GM21576 (cell line): ENCODE measurements around the gene KBTBD12.
"Not testable (repeated sequence)": the region's sequence is repeated elsewhere in the genome, so short reads cannot be mapped to it uniquely, and the experiment has no call there.

Experiments used
- ATAC-seq: cut with Tn5 transposase; IDR thresholded peaks from one replicate; pipeline ENCODE4 v1.9.1; 2021; ENCODE audit warnings: mild to moderate bottlenecking, moderate library complexity; ENCODE audit not compliant: unreplicated experiment

Gene KBTBD12, protein sequence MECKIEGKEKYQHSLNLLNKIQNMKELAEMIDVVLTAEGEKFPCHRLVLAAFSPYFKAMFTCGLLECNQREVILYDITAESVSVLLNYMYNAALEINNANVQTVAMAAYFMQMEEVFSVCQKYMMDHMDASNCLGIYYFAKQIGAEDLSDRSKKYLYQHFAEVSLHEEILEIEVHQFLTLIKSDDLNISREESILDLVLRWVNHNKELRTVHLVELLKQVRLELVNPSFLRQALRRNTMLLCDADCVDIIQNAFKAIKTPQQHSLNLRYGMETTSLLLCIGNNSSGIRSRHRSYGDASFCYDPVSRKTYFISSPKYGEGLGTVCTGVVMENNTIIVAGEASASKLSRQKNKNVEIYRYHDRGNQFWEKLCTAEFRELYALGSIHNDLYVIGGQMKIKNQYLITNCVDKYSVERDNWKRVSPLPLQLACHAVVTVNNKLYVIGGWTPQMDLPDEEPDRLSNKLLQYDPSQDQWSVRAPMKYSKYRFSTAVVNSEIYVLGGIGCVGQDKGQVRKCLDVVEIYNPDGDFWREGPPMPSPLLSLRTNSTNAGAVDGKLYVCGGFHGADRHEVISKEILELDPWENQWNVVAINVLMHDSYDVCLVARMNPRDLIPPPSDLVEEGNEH

GRCh38 chr3:127915115-127915936 is at the start of gene KBTBD12:
Gene KBTBD12 (plus strand): TSS chr3:127915232. CDS start chr3:127923062, 7,830 bp downstream.
- no peak for ATAC-seq

- no peak for ATAC-seq
Measured at GRCh38 chr3:127865941-127866340, 49.1 kb upstream of the KBTBD12 start.

- no peak for ATAC-seq
Measured at GRCh38 chr3:127867412-127867811, 47.6 kb upstream of the KBTBD12 start.

- ATAC-seq: no peak
Measured at GRCh38 chr3:127867986-127868385, 47.0 kb upstream of the KBTBD12 start.

DNA sequence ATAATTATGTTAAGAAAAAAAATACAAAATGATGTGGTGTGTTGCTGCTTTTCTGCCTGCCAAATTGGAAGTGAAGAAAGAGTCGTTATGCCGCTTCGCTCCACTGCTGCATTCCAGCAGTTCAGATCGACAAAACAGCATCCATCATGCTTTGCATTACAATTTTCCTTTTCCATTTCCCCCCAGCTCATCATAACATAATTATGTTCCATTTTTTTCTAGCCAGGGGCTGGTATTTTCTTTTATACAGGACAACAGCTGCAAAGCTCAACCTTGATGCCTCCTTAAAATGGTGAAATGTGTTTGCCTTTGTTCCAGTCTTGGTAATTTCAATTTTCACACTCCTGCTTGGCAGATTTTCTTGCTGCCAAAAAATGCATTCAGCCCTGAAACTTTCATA is 44.9 kb upstream of the KBTBD12 start:
- ATAC-seq: no peak

DNA sequence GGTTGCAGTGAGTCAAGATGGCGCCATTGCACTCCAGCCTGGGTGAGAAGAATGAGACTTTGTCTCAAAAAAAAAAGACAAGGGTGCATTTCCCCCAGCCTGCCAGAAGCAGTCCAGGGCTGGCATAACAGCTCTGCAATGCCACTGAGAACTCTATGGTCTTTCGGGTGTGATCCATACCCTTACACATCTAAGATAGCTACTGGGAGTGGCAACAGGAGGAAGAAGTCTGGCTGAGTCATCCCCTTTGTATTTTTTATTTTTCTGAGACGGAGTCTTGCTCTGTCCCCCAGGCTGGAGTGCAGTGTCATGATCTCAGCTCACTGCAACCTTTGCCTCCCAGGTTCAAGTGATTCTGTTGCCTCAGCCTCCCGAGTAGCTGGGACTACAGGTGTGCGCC is 40.9 kb upstream of the KBTBD12 start:
- not testable (repeated sequence) for ATAC-seq

DNA sequence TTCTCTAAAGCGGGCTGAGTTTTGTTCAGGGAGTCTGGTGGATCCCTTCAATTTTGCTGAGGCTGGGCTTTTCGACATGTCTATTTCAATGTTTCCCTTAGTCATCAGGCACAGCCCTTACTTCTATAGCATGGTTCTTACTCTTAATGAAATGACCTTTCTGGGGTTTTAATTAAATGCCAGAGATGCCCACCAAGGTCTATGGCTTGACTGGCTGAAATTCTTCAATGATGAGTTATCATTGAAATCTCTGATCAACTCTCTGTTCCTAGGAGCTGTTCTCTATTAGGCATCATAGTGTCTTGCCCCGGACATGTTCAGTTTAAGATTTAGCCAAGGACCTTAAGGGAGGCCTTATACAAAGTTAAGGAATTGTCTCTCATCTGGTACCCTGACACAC is 33.4 kb upstream of the KBTBD12 start:
- no peak for ATAC-seq

GRCh38 chr3:127884041-127884440 is 31.0 kb upstream of the KBTBD12 start:
- no peak for ATAC-seq

DNA sequence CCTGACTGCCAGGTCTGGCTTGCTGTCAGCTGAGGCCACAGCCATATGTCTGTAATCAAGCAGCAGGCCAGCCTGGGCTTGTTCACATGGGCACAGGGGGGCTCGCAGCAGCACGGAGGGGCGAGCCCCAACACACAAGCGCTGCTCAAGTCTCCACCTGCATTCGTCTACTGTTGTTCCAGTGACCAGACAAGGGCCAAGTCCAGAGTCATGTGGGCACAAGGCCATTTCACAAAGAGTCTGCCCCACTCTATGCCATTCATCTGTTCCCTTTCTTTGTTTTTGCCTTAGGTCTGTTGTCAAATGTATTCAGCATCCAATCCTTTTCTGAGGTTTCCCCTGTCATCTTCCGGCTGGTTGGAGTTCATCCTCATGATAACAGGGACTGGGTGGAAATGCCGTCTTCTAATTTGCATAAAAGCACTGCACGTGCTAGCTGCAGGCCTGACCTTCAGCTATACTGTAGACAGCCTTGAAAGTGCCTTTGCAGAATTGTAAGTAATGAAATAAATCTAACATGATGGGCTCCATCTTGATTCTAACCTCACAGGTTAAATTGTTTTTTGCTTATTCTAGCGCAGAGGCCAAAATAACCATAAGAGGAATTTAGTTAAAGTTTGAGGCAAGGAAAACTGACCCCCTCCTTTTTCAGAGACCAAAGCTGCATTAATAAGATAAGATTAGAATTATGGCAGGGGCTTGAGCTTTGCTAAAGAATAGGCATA is 28.6 kb upstream of the KBTBD12 start:
- no peak for ATAC-seq

GRCh38 chr3:127886956-127887231 is 28.1 kb upstream of the KBTBD12 start:
- no peak for ATAC-seq

- no peak for ATAC-seq
Measured at GRCh38 chr3:127887321-127887720, 27.7 kb upstream of the KBTBD12 start.

GRCh38 chr3:127888156-127888555 is 26.9 kb upstream of the KBTBD12 start:
- ATAC-seq: no peak

DNA sequence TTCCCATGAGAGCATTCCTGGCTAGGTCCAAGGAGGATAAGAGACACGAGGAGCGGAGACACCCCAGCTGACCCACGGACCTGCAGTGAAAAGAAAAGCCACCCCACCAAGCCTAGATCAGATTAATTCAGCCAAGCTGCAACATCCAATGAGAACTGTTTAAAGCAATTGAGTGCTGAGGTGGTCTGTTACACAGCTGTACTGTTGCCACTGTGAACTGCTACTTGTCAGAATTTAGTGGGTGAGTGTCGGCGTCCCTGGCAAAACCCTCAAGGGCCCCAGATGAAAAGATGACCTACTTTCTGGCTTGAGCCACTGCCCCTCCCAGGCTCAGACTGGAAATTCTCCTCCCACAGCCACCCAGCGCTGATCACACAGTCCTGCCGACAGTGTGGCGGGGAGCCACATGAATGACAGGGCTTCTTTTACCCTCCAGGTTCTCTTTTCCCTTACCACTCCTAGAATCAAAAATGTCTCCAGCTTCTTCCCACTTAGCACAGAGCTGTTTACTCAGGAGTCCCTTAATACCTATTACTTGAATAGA is 26.4 kb upstream of the KBTBD12 start:
- ATAC-seq: no peak

DNA sequence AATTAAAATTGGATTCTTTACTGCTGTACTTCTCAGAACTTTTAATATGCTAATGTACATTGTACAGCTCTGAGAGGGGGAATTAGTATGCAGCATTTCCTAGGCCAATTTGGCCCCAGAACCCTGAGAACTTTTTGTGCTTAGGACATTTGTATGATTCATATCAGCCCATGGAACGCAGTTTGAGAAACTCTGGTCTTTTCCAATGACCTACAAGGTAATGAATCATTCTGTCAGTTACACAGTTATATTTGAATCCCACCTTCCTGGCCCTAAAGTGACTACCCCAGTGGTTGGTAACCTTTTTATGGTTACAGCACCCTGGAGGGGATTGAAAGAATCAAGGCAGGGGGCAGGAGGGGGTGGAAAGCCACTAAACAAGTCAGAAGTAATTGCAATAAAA is 25.6 kb upstream of the KBTBD12 start:
- no peak for ATAC-seq

DNA sequence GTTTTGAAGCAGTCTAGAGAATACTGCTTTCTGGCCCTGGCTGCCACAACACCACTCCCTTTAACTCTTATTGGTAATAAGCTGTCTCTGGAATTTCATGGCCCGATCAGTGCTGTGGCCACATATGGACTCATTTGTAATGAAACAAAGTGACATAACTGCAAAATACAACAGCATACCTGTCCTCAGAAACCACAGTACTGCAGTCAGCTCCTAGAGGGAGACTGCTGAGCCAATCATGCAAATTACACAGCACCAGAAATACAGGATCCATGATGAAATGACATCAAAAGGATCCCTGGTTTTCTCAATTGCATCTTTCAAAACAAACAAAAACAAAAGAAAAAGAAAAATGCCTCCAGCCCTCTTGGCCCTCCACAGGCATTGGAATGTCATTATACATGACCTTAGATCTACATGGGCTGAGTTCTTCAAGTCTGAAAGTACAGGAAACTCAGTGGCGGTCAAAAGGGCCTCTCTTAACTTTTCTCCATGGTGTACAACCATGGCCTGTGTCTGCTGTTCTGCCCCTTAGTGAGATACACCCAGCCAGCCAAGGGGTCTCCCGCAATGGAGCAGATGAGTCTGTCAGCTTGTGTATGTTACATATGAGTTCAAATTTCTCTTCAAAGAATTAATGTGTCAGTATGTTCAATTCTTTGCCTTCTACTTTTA is 24.9 kb upstream of the KBTBD12 start:
- ATAC-seq: no peak

- not testable (repeated sequence) for ATAC-seq
Measured at GRCh38 chr3:127890651-127891290, 24.3 kb upstream of the KBTBD12 start.

- no peak for ATAC-seq
Measured at GRCh38 chr3:127894481-127894880, 20.6 kb upstream of the KBTBD12 start.

DNA sequence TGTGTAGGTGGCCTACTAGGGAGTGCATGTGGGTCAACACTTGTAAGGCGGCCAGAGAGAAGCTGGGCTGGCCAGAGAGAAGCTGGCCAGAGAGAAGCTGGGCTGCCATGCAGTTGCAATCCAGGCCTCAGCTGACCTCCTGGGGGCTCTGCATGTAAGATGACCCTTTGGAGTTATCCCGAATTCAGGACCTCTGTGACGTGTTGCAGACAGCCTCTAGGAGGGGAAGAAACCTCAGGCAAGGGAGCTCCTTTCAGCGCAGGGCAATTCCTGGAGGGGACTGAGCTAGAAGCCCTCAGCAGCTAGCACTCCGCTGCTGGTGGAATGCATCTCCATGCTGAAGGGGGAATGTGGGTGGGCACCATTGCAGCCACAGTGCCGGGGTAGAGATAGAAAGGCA is 15.8 kb upstream of the KBTBD12 start:
- ATAC-seq: no peak

GRCh38 chr3:127899766-127900165 is 15.3 kb upstream of the KBTBD12 start:
- ATAC-seq: no peak

DNA sequence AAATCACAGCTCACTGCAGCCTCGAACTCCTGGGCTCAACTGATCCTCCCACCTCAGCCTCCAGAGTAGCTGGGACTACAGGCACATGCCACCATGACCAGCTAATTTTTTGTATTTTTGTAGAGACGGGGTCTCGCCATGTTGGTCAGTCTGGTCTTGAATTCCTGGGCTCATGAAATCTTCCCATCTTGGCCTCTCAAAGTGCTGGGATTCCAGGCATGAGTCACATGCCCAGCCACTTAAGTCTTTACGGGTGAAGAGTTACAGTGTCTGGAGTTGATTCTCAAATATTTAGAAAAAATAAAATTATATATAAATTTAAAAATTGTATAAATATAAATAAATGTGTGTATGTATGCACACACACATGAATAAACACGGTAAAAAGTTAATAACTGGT is 14.5 kb upstream of the KBTBD12 start:
- no peak for ATAC-seq
